AG04450 (cell line): ENCODE data around the gene TMEM232. TPM values are rescaled to one million over a fixed set of nuclear protein-coding genes. Genes with fewer than 3 reads are reported as not detected.

ENCODE experiments used
- CTCF ChIA-PET: fragments of 300-600, 350-600 bp; formaldehyde crosslinking; extraction: SDS; loops from one replicate; lab custom pipeline; 2022; ENCODE audit warnings: antibody characterized with exemption, inconsistent platforms; lab: Charles Lee
- POLR2A ChIA-PET: fragments of 350-600 bp; formaldehyde crosslinking; extraction: SDS; loops from one replicate; lab custom pipeline; 2021; ENCODE audit warnings: antibody characterized with exemption, inconsistent platforms; lab: Yijun Ruan, JAX
- DNase-seq: peaks from one replicate; pipeline ENCODE4 v3.0.0-alpha.2; 2011; ENCODE audit warnings: low read depth, low spot score
- H3K27ac ChIP-seq: one replicate; pipeline ENCODE4 v1.5.1; 2012; ENCODE audit warnings: low read depth, low read length, control low read depth
- H3K27me3 ChIP-seq: one replicate; pipeline ENCODE4 v1.6.0; 2012; ENCODE audit warnings: low read length; ENCODE audit not compliant: control insufficient read depth, insufficient read depth
- H3K4me3 ChIP-seq: 2 replicates; pipeline ENCODE4 v1.5.1; 2011; ENCODE audit warnings: mild to moderate bottlenecking, low read depth, low read length, control low read depth
- H3K9me3 ChIP-seq: 2 replicates; pipeline ENCODE4 v1.5.1; 2012; ENCODE audit warnings: low read length; ENCODE audit not compliant: control insufficient read depth, insufficient read depth
- CTCF ChIP-seq: IDR thresholded peaks from 2 replicates; pipeline ENCODE4 v1.5.1; 2011; ENCODE audit warnings: low read depth, low read length, control low read depth, inconsistent platforms
- polyA plus RNA-seq: library from polyadenylated mRNA; depleted of rRNA; stranded (reverse); fragments of >200 nt; gene quantifications from 2 replicates; pipeline ENCODE4 v1.2.3, GENCODE V29; 2011

TMEM232 gene
- polyA plus RNA-seq, 1 experiment = 0.95 TPM

GRCh38 chr5:110760158-110760557, 33.7 kb upstream of the TMEM232 start:
- no peaks in the 10 kb centered on the region for H3K27me3 ChIP-seq
- CTCF ChIA-PET = no interaction called here
- TF ChIP-seq CTCF = no peak

DNA sequence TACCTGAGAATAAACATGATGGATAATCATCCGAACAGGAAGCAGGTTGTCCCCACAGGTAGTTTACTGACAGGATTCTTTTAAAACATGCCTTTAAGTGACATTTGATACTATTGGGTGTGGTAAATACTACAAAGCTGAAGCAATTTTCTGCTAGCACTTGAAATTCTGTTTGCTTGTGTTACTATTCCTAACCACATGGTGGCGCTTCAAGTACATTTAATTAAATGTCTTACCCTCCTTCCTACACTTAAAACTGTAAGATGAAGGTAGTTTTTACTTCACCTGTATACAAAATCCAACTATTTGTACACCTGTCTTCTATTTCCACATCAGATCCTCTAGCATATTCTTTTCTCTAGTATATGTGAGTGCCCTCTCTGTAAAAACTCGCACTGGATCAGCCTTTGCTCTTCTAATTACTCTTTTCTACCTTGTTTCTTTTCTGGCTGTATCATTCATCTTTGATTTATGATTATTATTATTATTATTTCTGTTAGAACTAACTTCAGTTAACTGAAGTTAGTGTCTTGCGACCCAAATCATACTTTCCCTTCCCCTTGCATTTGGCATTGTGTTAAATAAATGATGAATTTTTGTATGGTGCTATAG, 30.8 kb upstream of the TMEM232 start:
- Histone ChIP-seq H3K27me3 (no peaks in the 10 kb centered on the region), H3K9me3 (no peaks in the 10 kb centered on the region), H3K4me3 (no peak overlapping the region), H3K27ac (no peak overlapping the region)
- POLR2A ChIA-PET = interaction anchor here (0.5 kb wide), 1 partner anchor 345 kb away, joined by 4 read pairs; no protein-coding TSS in a partner anchor
- TF ChIP-seq CTCF = peak; percentile 65
- CTCF ChIA-PET = interaction anchor here (0.6 to 1.8 kb wide), 19 partner anchors 9 to 1013 kb away, joined by 3 to 12 read pairs (median 4); partner anchors contain the start of gene WDR36
- DNase-seq = no peak

More at GRCh38 chr5:110760158-110760557, 33.7 kb upstream of the TMEM232 start:
- Histone ChIP-seq H3K27ac (no peak overlapping the region), H3K4me3 (no peak overlapping the region), H3K9me3 (no peaks in the 10 kb centered on the region)
- DNase-seq = no peak
- POLR2A ChIA-PET = no interaction called here

GRCh38 chr5:110754181-110754580, 27.7 kb upstream of the TMEM232 start:
- Histone ChIP-seq H3K9me3 (no peaks in the 10 kb centered on the region), H3K4me3 (no peak overlapping the region), H3K27ac (no peak overlapping the region), H3K27me3 (no peaks in the 10 kb centered on the region)
- DNase-seq = no peak
- ChIA-PET POLR2A (no interaction called here), CTCF (no interaction called here)
- TF ChIP-seq CTCF = no peak

DNA sequence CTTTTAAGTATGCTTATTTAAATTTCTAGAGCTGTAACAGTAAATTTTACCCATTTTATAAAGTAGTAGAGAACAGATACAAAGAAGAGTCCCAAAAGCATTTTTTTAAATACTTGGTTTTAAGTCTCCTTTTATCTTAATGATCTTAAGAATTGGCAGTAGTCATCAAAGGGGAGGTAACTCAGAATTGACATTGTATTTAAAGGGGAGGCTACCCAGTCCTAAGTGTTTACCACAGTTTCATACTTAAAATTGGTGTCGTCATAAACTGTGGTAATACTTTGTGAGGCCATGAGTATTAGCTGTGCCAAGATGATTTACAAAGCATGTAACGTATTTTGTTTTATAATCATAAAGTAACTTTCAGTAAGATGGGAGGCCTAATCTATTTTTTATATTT, 27.1 kb upstream of the TMEM232 start:
- H3K9me3 ChIP-seq = no peaks in the 10 kb centered on the region
- DNase-seq = no peak
- no peak overlapping the region for H3K27ac ChIP-seq
- no peak overlapping the region for H3K4me3 ChIP-seq
- ChIA-PET CTCF (interaction anchor here (0.6 to 0.7 kb wide), 2 partner anchors 404 to 1243 kb away, joined by 3 to 4 read pairs; no protein-coding TSS in a partner anchor), POLR2A (no interaction called here)
- H3K27me3 ChIP-seq = no peaks in the 10 kb centered on the region
- no peak for TF ChIP-seq CTCF

GRCh38 chr5:110752953-110753352, 26.5 kb upstream of the TMEM232 start:
- POLR2A ChIA-PET = no interaction called here
- Histone ChIP-seq H3K27ac (no peak overlapping the region), H3K27me3 (no peaks in the 10 kb centered on the region), H3K9me3 (no peaks in the 10 kb centered on the region), H3K4me3 (no peak overlapping the region)
- no peak for TF ChIP-seq CTCF
- CTCF ChIA-PET = interaction anchor here (0.6 to 0.7 kb wide), 2 partner anchors 405 to 1244 kb away, joined by 3 to 4 read pairs; no protein-coding TSS in a partner anchor
- no peak for DNase-seq
